GM11168 (cell line): ENCODE measurements around the gene GLIPR2.
"Not testable (repeated sequence)": the region's sequence is repeated elsewhere in the genome, so short reads cannot be mapped to it uniquely, and the experiment has no call there.

Experiments
- in situ Hi-C: fragments of 300-500 bp; cut with MboI; formaldehyde crosslinking; loops from one replicate; pipeline ENCODE4 v1.12.0; 2022; ENCODE audit warnings: low sequenced_read_pairs; ENCODE audit not compliant: unreplicated experiment

Gene GLIPR2

GRCh38 chr9:36142510-36143244 lies 6.1 kb downstream of the GLIPR2 start:
- in situ Hi-C loops: no loop called here

DNA sequence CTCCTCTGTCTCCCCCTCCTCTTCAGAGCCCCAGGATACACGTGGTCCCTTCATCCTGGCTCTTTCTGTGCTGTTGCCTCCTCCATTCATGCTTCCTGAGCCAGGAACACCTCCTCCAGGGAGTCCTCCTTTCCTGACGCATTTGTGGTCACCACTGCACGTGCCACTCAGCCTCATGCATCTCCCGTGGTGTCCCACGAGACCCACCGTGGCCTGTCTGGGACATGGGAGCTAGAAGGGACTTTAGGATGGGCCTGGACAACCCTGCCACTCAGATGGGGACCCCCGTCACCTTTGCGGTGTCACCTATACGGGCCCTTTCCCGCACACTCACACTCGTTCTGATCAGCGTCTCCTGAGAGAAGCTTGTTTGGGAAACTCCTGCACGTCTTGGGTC lies 6.7 kb downstream of the GLIPR2 start:
- in situ Hi-C loops: no loop called here

DNA sequence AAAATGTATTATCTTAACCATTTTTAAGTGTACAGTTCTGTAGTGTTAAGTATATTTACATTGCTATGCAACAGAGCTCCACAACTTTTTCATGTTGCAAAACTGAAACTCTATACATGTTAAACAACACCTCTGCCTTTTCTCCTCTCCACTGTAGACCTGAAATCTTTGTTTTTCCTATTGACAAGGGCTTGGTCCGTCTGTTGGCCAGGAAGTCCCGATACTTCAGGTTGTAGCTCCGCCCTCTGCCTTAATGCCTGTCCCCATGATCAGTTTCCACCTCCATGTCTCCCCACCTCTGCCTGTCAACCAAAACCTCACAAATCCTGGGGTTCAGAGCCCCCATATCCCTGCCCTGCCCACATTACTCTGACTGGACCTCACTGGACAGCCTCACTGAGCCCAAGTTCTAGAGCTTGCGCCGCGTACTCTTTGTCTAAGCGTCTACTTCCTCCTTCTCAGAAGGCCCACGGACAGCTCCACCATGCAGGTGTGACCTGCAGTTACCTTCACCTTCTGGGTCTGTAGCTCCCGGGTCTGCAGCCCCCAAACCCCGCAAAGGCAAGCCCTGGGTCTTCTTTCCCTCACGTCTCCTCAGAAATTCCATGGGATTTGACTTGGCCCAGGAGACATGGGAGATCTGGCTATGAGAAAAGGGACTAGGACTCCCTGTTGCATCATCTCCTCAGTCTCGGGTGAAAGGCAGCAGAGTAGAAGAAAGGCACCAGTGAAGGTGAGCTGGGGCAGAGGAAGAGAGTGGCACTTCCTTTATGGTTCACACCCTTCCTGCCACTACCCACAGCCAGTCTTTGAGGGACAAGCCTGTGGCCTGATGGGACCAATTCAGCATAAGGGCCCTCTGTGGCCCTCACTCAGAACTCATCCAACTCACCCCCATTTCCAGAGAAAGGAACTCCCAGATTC lies 8.0 kb downstream of the GLIPR2 start:
- in situ Hi-C loops: no loop called here

- in situ Hi-C loops: no loop called here
Observed at GRCh38 chr9:36145970-36146369, 9.4 kb downstream of the GLIPR2 start.

GRCh38 chr9:36146651-36147050 lies 10.1 kb downstream of the GLIPR2 start:
- in situ Hi-C loops: no loop called here

DNA sequence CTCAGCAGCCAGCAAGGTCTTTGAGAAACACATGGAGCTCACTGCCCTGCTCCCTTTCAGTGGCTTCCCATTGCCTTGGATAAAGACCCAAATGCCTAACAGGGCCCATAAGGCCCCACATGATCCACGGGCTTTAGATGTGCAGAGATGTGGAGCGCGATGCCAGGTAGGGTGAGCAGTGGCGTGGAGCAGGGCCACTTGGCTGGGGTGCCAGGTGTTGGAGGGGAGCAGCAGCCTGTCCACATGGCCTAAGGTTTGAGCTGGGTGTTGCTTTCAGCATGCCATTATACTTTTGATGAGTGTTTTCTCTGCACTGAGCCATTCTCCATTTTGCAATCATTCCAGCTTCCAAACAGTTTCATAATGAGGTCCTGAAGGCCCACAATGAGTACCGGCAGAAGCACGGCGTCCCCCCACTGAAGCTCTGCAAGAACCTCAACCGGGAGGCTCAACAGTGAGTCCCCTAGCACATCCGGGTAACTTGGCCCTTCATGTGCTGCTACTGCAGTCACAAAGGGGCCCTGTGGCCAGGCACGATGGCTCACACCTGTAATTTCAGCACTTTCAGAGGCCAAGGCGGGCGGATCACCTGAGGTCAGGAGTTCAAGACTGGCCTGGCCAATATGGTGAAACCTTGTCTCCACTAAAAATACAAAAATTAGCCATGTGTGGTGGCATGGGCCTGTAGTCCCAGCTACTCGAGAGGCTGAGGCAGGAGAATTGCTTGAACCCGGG lies 11.1 kb downstream of the GLIPR2 start:
- in situ Hi-C loops: no loop called here

DNA sequence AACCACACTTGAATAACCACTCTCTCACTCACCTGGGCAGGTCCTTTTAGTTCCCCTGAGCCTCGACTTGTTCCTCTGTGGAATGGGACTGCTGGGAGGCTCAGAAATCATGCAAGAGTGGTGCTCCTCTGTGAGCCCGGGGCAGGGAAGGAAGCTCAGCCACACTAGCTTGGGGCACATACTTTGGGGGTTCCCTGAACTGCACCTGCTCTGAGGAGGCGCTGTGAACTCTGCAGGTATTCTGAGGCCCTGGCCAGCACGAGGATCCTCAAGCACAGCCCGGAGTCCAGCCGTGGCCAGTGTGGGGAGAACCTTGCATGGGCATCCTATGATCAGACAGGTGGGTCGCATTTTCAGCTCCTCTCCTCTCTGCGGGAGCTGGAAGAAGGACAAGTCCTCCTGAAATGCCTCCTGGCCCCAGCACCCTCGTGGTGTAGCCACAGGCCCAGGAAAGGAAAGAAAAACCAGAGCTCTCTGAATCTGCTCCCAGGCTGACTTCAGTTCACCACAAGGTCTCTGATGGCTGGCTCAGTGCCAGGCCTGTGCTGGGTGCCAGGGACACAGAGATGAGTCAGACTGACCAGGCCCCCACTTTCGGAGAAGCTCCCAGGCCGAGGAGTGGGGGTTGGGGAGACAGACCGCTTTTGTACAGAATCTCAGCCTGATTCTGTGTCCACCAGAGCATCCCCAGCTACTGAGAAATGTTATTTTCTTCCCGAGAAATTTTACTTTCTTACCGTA lies 11.9 kb downstream of the GLIPR2 start:
- in situ Hi-C loops: no loop called here

DNA sequence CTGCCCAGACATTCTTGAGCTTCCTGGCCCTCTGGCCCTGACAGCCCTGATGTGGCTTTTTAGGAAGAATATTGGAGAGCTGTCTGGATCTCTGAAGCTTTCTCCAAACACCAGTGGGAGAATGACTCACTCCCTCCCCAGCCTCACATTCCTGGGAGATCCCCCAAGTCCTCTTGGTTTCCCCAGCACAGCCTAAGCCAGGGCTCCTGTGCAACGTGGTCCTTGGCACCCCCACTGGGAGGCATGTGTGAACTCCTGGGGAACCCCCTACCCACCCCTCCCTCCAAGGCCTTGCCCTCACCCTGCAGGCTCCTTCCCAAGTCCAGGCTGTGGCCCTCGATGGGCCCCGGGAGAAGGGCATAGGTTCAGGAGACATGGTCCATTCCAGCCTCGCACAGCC lies 12.7 kb downstream of the GLIPR2 start:
- in situ Hi-C loops: no loop called here

GRCh38 chr9:36150574-36151315 lies 14.2 kb downstream of the GLIPR2 start:
- in situ Hi-C loops: no loop called here

- in situ Hi-C loops: no loop called here
Observed at GRCh38 chr9:36151316-36152210, 15.0 kb downstream of the GLIPR2 start.

DNA sequence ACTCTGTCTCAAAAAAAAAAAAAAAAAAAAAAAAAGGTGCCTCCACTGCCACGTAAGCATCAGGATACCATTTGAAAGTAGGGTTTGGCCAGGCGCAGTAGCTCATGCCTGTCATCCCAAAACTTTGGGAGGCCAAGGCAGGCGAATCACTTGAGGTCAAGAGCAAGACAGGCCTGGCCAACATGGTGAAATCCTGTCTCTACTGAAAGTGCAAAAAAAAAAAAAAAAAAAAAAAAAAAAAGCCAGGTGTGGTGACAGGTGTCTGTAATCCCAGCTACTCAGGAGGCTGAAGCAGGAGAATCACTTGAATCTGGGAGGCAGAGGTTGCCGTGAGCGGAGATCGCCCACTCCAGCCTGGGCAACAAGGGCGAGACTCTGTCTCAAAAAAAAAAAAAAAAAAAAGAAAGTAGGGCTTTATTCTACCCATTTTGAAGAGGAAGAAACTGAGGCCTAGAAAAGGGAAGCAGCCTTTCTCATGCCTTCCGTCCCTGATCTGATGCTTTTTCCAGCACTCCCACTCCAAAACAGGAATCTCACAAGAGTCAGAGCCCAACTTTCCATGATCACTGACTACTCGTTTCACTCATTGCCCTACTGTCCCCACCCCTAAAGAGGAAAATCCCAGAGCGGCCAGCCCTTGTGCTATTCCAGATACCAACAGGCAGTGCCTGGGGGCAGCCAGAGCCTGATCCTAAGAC lies 16.4 kb downstream of the GLIPR2 start:
- in situ Hi-C loops: no loop called here

DNA sequence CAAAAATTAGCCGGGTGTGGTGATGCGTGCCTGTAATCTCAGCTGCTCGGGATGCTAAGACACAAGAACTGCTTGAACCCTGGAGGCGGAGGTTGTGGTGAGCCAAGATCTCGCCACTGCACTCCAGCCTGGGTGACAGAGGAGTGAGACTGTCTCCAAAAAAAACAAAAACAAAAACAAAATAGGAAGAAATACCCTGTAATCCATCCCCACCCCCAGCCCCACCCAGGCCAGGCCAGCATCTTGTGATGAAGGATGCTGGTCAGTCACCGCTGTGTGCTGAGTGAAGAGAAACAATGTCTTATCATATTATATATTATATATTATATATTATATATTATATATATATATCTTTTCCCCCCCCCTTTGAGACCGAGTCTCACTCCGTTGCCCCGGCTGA lies 17.2 kb downstream of the GLIPR2 start:
- in situ Hi-C loops: no loop called here

- in situ Hi-C loops: no loop called here
Observed at GRCh38 chr9:36154331-36154952, 17.9 kb downstream of the GLIPR2 start.

GRCh38 chr9:36156116-36156515 lies 19.6 kb downstream of the GLIPR2 start:
- in situ Hi-C loops: no loop called here

- in situ Hi-C loops: no loop called here
Observed at GRCh38 chr9:36158122-36158521, 21.6 kb downstream of the GLIPR2 start.

GRCh38 chr9:36158917-36159316 lies 22.4 kb downstream of the GLIPR2 start:
- in situ Hi-C loops: no loop called here

DNA sequence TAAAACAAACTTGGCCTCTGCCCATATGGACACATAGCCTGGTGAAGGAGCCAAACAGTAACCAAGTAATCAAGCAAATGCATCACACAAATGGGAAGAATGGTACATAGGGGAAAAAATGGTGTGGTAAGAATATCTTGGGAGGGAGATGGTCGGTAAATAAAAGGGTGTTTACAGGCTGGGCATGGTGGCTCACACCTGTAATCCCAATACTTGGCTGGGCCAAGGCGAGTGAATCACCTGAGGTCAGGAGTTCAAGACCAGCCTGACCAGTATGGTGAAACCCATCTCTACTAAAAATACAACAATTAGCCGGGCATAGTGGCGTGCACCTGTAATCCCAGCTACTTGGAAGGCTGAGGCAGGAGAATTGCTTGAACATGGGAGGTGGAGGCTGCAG lies 23.0 kb downstream of the GLIPR2 start:
- in situ Hi-C loops: not testable (repeated sequence)
